Osteocyte (in vitro differentiated cells): ENCODE measurements around the gene SMIM3. TPM values are rescaled to one million over a fixed set of nuclear protein-coding genes. Genes with fewer than 3 reads are reported as not detected.
A peak's percentile ranks its signal among the peaks of the same experiment; 100 is the strongest.

Source experiments
- DNase-seq: peaks from one replicate; pipeline ENCODE4 v3.0.0; 2021; ENCODE audit warnings: mixed read lengths; ENCODE audit not compliant: unreplicated experiment; ENCODE audit errors: extremely low spot score
- H3K27ac Mint-ChIP-seq: one replicate; pipeline ENCODE4 v1.8.0; 2021; ENCODE audit warnings: mild to moderate bottlenecking, mixed read lengths; ENCODE audit not compliant: unreplicated experiment
- H3K27me3 Mint-ChIP-seq: one replicate; pipeline ENCODE4 v1.8.0; 2021; ENCODE audit warnings: mixed read lengths; ENCODE audit not compliant: unreplicated experiment
- H3K36me3 Mint-ChIP-seq: one replicate; pipeline ENCODE4 v1.8.0; 2021; ENCODE audit warnings: mixed read lengths; ENCODE audit not compliant: unreplicated experiment
- H3K4me1 Mint-ChIP-seq: one replicate; pipeline ENCODE4 v1.8.0; 2021; ENCODE audit warnings: mixed read lengths; ENCODE audit not compliant: unreplicated experiment
- H3K4me3 Mint-ChIP-seq: one replicate; pipeline ENCODE4 v1.8.0; 2021; ENCODE audit warnings: mild to moderate bottlenecking, moderate library complexity, mixed read lengths; ENCODE audit not compliant: unreplicated experiment
- H3K9me3 Mint-ChIP-seq: one replicate; pipeline ENCODE4 v1.8.0; 2021; ENCODE audit warnings: mixed read lengths; ENCODE audit not compliant: unreplicated experiment
- total RNA-seq: library from RNA; stranded (reverse); gene quantifications from 2 replicates; pipeline ENCODE4 v1.2.1, GENCODE V29; 2021
- TF ChIP-seq, protein P1 (sequence below): fragments of 200-600 bp; sonication (generic); IDR thresholded peaks from 2 replicates; pipeline ENCODE4 v1.5.0; 2021; ENCODE audit warnings: antibody characterized with exemption, mild to moderate bottlenecking, moderate library complexity

The SMIM3 gene
- total RNA-seq, 1 donor from 2014 or later, result 4.0 TPM

DNA sequence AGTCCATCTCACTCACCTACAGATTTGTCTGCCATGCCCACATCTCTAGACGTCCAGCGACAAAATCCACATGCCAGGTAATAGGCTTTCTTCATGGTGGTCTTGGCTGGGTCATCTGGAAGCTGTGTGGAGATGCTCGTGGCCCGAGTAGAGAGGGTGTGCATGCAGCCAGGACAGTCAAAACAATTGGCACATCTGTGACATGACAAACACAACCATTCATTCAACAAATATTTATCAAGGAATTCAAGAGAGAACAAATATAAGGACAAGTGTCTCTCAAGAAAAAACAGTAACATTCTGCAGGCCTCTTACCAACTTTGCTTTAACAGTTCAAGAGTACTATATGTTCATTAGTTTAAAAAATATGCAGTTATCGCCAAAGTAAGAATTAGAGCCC lies 25.1 kb upstream of the SMIM3 start:
- Mint-ChIP-seq H3K27ac (no peak overlapping the region), H3K9me3 (no peaks in the 10 kb centered on the region), H3K36me3 (peaks cover 47% of the 10 kb centered on the region), H3K4me1 (peaks cover 18% of the 10 kb centered on the region), H3K4me3 (no peak overlapping the region), H3K27me3 (no peaks in the 10 kb centered on the region)
- TF ChIP-seq, protein P1, sequence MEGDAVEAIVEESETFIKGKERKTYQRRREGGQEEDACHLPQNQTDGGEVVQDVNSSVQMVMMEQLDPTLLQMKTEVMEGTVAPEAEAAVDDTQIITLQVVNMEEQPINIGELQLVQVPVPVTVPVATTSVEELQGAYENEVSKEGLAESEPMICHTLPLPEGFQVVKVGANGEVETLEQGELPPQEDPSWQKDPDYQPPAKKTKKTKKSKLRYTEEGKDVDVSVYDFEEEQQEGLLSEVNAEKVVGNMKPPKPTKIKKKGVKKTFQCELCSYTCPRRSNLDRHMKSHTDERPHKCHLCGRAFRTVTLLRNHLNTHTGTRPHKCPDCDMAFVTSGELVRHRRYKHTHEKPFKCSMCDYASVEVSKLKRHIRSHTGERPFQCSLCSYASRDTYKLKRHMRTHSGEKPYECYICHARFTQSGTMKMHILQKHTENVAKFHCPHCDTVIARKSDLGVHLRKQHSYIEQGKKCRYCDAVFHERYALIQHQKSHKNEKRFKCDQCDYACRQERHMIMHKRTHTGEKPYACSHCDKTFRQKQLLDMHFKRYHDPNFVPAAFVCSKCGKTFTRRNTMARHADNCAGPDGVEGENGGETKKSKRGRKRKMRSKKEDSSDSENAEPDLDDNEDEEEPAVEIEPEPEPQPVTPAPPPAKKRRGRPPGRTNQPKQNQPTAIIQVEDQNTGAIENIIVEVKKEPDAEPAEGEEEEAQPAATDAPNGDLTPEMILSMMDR, result no peak
- DNase-seq, result no peak

DNA sequence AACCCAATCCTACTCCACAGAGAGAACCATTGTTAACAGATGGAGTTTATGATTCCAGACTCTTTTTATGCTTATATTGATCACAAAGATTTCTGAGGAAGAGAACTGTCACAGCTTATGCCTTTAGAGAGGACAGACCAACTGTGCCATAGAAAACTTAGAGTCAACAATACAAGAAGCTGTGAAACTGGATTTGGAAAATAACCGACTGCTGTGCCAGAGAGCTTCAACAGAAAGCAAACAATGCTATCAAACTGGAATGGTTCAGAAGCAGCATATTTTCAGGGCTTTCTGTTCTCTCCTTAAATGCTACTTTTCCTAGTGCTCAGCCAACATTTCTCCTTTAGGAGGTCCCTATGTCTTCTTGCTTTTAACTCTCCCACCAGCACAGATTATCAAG lies 24.7 kb upstream of the SMIM3 start:
- Mint-ChIP-seq H3K9me3 (no peaks in the 10 kb centered on the region), H3K4me1 (peaks cover 18% of the 10 kb centered on the region), H3K36me3 (peaks cover 47% of the 10 kb centered on the region), H3K27ac (no peak overlapping the region), H3K4me3 (no peak overlapping the region), H3K27me3 (no peaks in the 10 kb centered on the region)
- DNase-seq, result no peak
- TF ChIP-seq, protein P1, result no peak

DNA sequence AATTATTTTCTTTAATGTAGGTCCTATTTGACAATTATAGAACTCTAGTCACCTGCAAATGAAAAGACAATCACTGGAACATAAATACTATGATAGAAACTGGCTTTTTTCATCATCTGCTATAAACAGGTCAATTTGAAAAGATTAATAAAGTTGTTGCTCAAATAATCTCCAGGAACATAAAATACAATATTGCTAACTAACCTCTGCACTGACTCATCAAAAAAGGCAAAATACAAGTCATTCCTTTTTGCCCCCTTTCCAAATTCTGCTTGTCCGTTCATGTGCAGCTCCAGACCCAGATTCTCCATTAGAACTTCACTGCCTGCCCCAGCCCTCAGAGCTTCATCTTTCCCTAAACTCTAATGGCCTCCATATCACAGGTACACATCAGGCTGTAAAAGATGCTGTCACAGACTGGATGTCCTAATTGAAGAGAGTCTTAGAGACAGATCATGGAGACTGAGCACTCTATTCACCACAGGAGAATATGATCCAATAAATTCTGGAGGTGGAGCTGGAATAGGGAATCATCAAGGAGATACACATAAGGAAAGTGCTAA lies 21.4 kb upstream of the SMIM3 start:
- Mint-ChIP-seq H3K27me3 (peaks cover 2% of the 10 kb centered on the region), H3K9me3 (no peaks in the 10 kb centered on the region), H3K4me1 (peaks cover 20% of the 10 kb centered on the region), H3K4me3 (peak overlapping the region; percentile 54), H3K36me3 (peaks cover 34% of the 10 kb centered on the region), H3K27ac (no peak overlapping the region)
- TF ChIP-seq, protein P1, result no peak
- no peak for DNase-seq

DNA sequence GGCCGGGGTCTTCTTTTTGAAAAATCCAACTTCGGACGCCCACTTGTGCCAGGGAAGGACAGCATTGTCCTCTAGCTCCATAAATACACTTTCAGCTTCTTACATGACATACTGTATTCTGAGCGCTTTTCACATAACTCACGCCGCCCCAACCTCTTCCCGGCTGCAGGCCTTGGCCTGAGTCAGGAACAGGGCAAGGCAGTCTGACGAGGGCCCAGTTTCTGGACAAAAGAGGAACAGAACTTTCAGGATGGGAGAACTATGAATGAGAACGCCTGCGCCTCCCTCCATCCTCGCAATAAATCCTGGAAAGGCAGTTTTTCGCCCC lies 20.4 kb upstream of the SMIM3 start:
- Mint-ChIP-seq H3K36me3 (peaks cover 28% of the 10 kb centered on the region), H3K4me1 (peaks cover 20% of the 10 kb centered on the region), H3K9me3 (no peaks in the 10 kb centered on the region), H3K4me3 (no peak overlapping the region), H3K27ac (no peak overlapping the region), H3K27me3 (peaks cover 2% of the 10 kb centered on the region)
- TF ChIP-seq, protein P1, result no peak
- no peak for DNase-seq

DNA sequence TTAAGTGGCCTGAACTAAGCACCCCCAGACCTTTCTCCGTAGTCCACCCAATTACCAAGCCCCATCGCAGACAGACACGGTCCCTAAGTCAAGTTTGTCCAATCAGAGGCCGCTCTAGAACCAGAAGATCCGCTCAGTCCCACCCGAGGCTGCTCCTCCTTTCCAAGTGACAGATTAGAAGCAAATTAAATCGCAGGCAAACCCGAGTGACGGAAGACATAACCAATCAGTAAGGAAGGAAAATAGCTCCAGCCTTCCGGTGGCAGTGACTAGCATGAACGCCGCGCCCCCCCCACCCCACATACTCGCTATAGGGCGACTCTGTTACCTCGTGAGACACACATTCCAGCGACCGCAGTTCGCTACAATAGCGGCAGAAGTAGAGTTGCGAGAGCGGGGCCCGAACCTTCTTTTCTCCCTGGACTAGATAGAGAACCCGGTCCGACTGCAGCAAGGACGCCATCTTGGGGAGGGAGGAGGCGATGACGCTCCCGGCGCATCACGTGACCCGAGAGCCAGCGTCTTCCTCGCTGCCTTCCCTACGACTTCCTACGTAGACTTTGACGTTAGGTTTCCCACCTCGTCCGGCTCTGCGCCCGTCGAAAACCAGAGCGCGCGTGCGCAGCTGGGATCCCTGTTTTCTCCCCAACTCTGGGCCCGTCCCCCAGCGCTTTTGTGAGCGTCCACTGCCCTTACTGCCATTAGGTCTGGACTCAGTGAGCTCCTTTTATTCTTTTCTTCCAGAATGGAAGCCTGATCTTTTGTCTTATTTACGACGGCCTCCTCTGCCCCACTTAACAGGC lies 19.8 kb upstream of the SMIM3 start, which contains the start of gene DCTN4:
Gene DCTN4 (minus strand): TSS at position 487 of the 803 bp plus-strand sequence. CDS start 24 bp downstream, at position 463.
- peaks cover 2% of the 10 kb centered on the region for H3K27me3 Mint-ChIP-seq
- H3K36me3 Mint-ChIP-seq, result peaks cover 22% of the 10 kb centered on the region
- no peak within 1 kb of the TSS for H3K27ac Mint-ChIP-seq
- TF ChIP-seq, protein P1, result no peak
- peaks cover 20% of the 10 kb centered on the region for H3K4me1 Mint-ChIP-seq
- no peaks in the 10 kb centered on the region for H3K9me3 Mint-ChIP-seq
- H3K4me3 Mint-ChIP-seq, result no peak within 1 kb of the TSS
- peak; percentile 98 for DNase-seq
